Fibroblast of the aortic adventitia (primary cell): ENCODE measurements around the gene SEMA7A. TPM values are rescaled to one million over a fixed set of nuclear protein-coding genes. Genes with fewer than 3 reads are reported as not detected.

Experiments
- DNase-seq: peaks from one replicate; pipeline ENCODE4 v3.0.0-alpha.2; 2010; ENCODE audit warnings: low read depth
- H3K4me3 ChIP-seq: 2 replicates; pipeline ENCODE4 v1.5.1; 2011; ENCODE audit warnings: low read depth, mild to moderate bottlenecking, control low read depth, low read length, moderate library complexity
- CTCF ChIP-seq: IDR thresholded peaks from 2 replicates; pipeline ENCODE4 v1.5.1; 2011; ENCODE audit warnings: mild to moderate bottlenecking, low read length, control low read depth, inconsistent platforms; ENCODE audit not compliant: insufficient read depth
- total RNA-seq: library from RNA; depleted of rRNA; stranded (reverse); fragments of >200 nt; gene quantifications from 2 replicates; pipeline ENCODE4 v1.2.3, GENCODE V29; 2012; ENCODE audit warnings: low replicate concordance

Gene SEMA7A
- total RNA-seq, 1 donor: 7.9 TPM

- no peak overlapping the region for H3K4me3 ChIP-seq
- no peak for TF ChIP-seq CTCF
- DNase-seq: no peak
Observed at GRCh38 chr15:74417670-74418069, 16.1 kb downstream of the SEMA7A start.

GRCh38 chr15:74417225-74417624 is 16.5 kb downstream of the SEMA7A start:
- no peak overlapping the region for H3K4me3 ChIP-seq
- DNase-seq: peak; percentile 61
- no peak for TF ChIP-seq CTCF

GRCh38 chr15:74415966-74416916 is 17.5 kb downstream of the SEMA7A start:
- no peak overlapping the region for H3K4me3 ChIP-seq
- DNase-seq: no peak
- TF ChIP-seq CTCF: no peak

- no peak for DNase-seq
- no peak overlapping the region for H3K4me3 ChIP-seq
- TF ChIP-seq CTCF: no peak
Observed at GRCh38 chr15:74414603-74415338, 19.0 kb downstream of the SEMA7A start.

- DNase-seq: no peak
- TF ChIP-seq CTCF: no peak
- H3K4me3 ChIP-seq: no peak overlapping the region
Observed at GRCh38 chr15:74414081-74414580, 19.6 kb downstream of the SEMA7A start.

- no peak overlapping the region for H3K4me3 ChIP-seq
- no peak for TF ChIP-seq CTCF
- no peak for DNase-seq
Observed at GRCh38 chr15:74413350-74414080, 20.2 kb downstream of the SEMA7A start.
